ENCODE results near the gene ELAVL4.

DNA sequence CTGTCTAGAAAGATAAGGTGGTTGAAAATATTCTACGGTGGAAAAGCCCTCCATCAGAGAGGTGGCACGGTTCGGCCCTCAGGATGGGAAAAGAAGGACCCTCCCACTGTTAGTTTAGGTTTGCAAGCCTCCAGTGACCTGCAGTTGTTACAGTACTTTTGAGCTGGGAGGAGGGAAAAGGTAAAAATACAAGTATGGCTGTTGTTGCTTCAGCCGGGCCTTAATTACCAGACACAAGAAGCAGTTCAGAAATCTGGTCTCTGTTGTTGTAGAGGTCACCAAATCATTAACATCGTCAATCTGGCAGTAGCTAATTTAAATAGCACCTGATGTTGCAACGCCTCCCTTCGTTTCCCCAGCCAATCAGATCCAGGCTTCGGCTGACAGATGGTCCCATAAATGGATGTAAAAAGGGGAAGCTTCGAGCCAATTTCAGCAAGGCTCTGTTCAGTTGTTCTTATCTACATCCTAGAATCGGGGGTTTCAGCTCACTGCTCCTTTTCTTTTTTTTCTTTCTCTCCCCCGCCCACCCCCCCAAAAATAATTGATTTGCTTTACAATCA lies at the start of gene ELAVL4:
- TF ChIP-seq, protein P1, sequence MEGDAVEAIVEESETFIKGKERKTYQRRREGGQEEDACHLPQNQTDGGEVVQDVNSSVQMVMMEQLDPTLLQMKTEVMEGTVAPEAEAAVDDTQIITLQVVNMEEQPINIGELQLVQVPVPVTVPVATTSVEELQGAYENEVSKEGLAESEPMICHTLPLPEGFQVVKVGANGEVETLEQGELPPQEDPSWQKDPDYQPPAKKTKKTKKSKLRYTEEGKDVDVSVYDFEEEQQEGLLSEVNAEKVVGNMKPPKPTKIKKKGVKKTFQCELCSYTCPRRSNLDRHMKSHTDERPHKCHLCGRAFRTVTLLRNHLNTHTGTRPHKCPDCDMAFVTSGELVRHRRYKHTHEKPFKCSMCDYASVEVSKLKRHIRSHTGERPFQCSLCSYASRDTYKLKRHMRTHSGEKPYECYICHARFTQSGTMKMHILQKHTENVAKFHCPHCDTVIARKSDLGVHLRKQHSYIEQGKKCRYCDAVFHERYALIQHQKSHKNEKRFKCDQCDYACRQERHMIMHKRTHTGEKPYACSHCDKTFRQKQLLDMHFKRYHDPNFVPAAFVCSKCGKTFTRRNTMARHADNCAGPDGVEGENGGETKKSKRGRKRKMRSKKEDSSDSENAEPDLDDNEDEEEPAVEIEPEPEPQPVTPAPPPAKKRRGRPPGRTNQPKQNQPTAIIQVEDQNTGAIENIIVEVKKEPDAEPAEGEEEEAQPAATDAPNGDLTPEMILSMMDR (IDR thresholded peaks at IDR 0.05; ENCODE audit: insufficient read depth, low read depth, low read length): no peak
- TF ChIP-seq EZH2 (IDR thresholded peaks at IDR 0.05; ENCODE audit: insufficient read depth, low read length): no peak
